DMS79 treated with DMSO at 0.1 percent for 48 hours (cell line): ENCODE data around the gene HPGDS.
"Not testable (repeated sequence)": the region's sequence is repeated elsewhere in the genome, so short reads cannot be mapped to it uniquely, and the experiment has no call there.

Experiments used
- DNase-seq: peaks from one replicate; lab custom pipeline; 2025; lab: John Stamatoyannopoulos, UW

Gene HPGDS

GRCh38 chr4:94357624-94358023, 15.0 kb upstream of the HPGDS start:
- no peak for DNase-seq

GRCh38 chr4:94356444-94356843, 13.8 kb upstream of the HPGDS start:
- no peak for DNase-seq

- DNase-seq = no peak
These were observed 11.8 kb upstream of the HPGDS start for GRCh38 chr4:94354474-94354896.

- no peak for DNase-seq
These were observed 10.4 kb upstream of the HPGDS start for GRCh38 chr4:94352996-94353395.

GRCh38 chr4:94352163-94352562, 9.5 kb upstream of the HPGDS start:
- DNase-seq = no peak

- DNase-seq = no peak
These were observed 8.7 kb upstream of the HPGDS start for GRCh38 chr4:94351319-94351718.

GRCh38 chr4:94350095-94350494, 7.5 kb upstream of the HPGDS start:
- DNase-seq = no peak

GRCh38 chr4:94349193-94349592, 6.6 kb upstream of the HPGDS start:
- DNase-seq = no peak

- no peak for DNase-seq
These were observed 6.0 kb upstream of the HPGDS start for GRCh38 chr4:94348666-94349065.

GRCh38 chr4:94346541-94346940, 3.9 kb upstream of the HPGDS start:
- DNase-seq = no peak

GRCh38 chr4:94345969-94346368, 3.3 kb upstream of the HPGDS start:
- no peak for DNase-seq

- no peak for DNase-seq
These were observed 2.6 kb upstream of the HPGDS start for GRCh38 chr4:94345266-94345665.

- DNase-seq = no peak
These were observed 1.8 kb upstream of the HPGDS start for GRCh38 chr4:94344457-94344856.

- DNase-seq = no peak
These were observed 910 bp downstream of the HPGDS start for GRCh38 chr4:94341481-94342370.

- no peak for DNase-seq
These were observed 2.9 kb downstream of the HPGDS start for GRCh38 chr4:94339779-94340178.

GRCh38 chr4:94338681-94339351, 3.8 kb downstream of the HPGDS start:
- DNase-seq = no peak

- DNase-seq = not testable (repeated sequence)
These were observed 5.8 kb downstream of the HPGDS start for GRCh38 chr4:94336791-94337190.

GRCh38 chr4:94336303-94336702, 6.3 kb downstream of the HPGDS start:
- DNase-seq = no peak

GRCh38 chr4:94334962-94335361, 7.7 kb downstream of the HPGDS start:
- no peak for DNase-seq

- DNase-seq = no peak
These were observed 8.2 kb downstream of the HPGDS start for GRCh38 chr4:94334476-94334875.

GRCh38 chr4:94333866-94334265, 8.8 kb downstream of the HPGDS start:
- DNase-seq = no peak

- DNase-seq = no peak
These were observed 9.5 kb downstream of the HPGDS start for GRCh38 chr4:94332983-94333590.

- no peak for DNase-seq
These were observed 12.7 kb downstream of the HPGDS start for GRCh38 chr4:94329933-94330332.
